ENCODE data around the gene PSG5.
"Not testable (repeated sequence)": the region's sequence is repeated elsewhere in the genome, so short reads cannot be mapped to it uniquely, and the experiment has no call there.

PSG5 gene

DNA sequence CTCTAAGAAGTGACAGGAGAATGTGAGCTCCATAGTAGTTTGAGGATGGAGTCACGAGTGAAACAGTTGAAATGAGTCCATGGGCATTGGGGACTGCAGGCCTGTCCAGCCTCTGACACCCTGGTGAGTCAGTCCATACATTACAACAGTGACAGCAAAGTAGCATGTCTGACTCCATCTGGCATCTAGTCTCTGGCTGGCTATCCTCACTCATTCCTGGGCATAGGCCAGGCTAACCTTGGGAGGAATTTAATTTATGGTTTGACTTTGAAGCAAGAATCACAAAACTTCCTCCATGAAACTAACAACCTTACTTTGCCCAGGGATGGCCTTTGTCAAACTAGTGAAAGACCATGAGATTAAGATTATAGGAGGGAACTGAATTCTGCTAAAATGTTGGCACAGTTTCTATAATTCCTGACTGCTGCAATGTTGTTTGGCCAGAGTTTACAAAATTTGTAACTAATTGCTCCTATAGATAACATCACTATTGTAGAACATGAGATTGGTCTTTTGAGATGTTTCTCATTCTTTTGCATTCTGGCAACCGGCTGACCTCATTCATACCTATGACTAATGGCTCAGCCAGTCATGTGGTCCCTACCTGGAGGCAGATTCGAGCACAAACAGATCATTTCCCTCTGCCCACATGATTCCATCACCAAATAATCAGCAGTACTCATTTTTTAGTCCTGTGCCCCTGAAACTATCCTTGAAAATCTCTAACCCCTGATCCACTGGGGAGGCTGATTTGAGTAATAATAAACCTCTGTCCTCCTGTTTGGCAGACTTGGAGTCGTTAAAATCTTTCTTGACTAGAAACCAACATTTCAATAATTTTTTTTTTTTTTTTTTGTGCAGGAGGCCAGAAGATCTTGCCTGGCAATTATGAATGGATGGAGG, 4.2 kb downstream of the PSG5 start:
- DNase-seq (ENCODE audit: low read depth, low spot score); H3K9me3 ChIP-seq (ENCODE audit: control insufficient read depth, insufficient read depth, low read length); H3K4me3 ChIP-seq (ENCODE audit: low read length); H3K4me1 ChIP-seq (ENCODE audit: control insufficient read depth, insufficient read depth, low read length); H3K36me3 ChIP-seq (ENCODE audit: control insufficient read depth, insufficient read depth, low read length); H3K27me3 ChIP-seq (ENCODE audit: control insufficient read depth, insufficient read depth, low read length); H3K27ac ChIP-seq (ENCODE audit: low read length): not testable (repeated sequence)
- WGBS (ENCODE audit: insufficient coverage, insufficient read length): no CpG with 5 or more reads among the region's 4 CpGs

DNA sequence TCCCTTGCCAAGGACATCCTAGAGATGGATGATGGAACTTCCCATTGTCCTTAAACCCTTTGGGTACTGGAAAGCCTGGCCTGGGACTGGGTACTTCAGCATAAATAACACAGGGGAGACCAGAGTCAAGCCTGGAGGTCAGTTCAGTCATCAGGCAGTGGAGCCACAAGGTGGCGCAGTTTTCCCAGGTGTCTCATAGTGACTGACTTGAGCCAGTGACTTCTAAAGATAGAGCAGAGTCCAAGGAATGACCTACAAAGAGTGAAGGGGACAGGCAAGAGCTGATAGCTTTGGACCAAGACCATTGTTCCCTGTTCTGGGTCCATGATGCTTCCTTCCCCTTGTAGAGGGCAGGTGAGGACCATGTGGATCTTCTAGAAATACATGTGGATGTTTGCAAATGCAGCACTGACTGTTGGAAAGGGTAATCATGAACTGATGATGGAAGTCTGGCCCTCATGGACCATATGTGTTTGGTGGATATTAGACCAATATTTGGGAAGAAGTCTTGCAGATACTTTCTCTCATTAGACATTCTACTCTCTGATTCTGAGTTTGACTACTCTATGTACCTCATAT, 6.7 kb downstream of the PSG5 start:
- H3K27ac ChIP-seq (ENCODE audit: low read length); H3K27me3 ChIP-seq (ENCODE audit: control insufficient read depth, insufficient read depth, low read length): not testable (repeated sequence)
- WGBS (ENCODE audit: insufficient coverage, insufficient read length): no CpG with 5 or more reads among the region's 1 CpG

DNA sequence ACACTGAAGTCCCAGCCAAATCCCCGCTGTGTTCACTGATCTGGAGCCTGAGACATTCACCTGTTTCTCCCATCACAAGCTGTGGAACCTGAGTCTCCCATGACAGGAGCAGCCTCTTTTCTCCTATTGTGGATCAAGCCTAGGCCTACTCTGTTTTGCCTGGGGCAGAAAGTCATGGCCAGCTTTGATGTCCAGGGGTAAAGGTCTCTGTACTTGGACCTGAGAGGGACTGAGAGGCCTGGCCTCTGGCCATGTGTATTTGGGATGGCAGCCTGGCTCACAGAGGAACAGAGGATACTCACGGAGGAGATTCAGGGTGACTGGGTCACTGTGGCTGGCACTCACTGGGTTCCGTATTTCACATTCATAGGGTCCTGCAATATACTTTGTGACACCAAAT, 7.8 kb downstream of the PSG5 start:
- not testable (repeated sequence) for H3K4me1 ChIP-seq (ENCODE audit: control insufficient read depth, insufficient read depth, low read length); H3K27me3 ChIP-seq (ENCODE audit: control insufficient read depth, insufficient read depth, low read length); H3K9me3 ChIP-seq (ENCODE audit: control insufficient read depth, insufficient read depth, low read length); DNase-seq (ENCODE audit: low read depth, low spot score); H3K4me3 ChIP-seq (ENCODE audit: low read length); H3K27ac ChIP-seq (ENCODE audit: low read length); H3K36me3 ChIP-seq (ENCODE audit: control insufficient read depth, insufficient read depth, low read length)
- no CpG with 5 or more reads among the region's 3 CpGs for WGBS (ENCODE audit: insufficient coverage, insufficient read length)

More for the DNA sequence above, 6.7 kb downstream of the PSG5 start:
- not testable (repeated sequence) for H3K4me3 ChIP-seq (ENCODE audit: low read length); H3K4me1 ChIP-seq (ENCODE audit: control insufficient read depth, insufficient read depth, low read length); H3K9me3 ChIP-seq (ENCODE audit: control insufficient read depth, insufficient read depth, low read length); H3K36me3 ChIP-seq (ENCODE audit: control insufficient read depth, insufficient read depth, low read length); DNase-seq (ENCODE audit: low read depth, low spot score)

DNA sequence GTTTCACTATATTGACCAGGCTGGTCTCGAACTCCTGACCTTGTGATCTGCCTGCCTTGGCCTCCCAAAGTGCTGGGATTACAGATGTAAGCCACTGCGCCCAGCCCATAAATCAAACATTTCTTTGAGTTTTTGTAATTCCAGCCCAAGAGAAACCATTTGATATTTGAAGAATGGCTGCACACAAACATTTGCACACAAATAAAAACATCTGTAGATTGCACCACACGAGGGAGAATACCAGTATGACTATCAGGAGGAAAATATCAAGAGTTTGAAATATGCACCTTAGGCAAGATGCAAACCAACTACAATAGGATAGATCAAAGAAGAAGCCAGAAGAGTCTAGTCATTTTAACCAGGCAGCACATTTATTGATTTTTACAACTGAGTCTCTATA, 20.4 kb downstream of the PSG5 start:
- DNase-seq (ENCODE audit: low read depth, low spot score); H3K27me3 ChIP-seq (ENCODE audit: control insufficient read depth, insufficient read depth, low read length); H3K4me1 ChIP-seq (ENCODE audit: control insufficient read depth, insufficient read depth, low read length); H3K9me3 ChIP-seq (ENCODE audit: control insufficient read depth, insufficient read depth, low read length); H3K36me3 ChIP-seq (ENCODE audit: control insufficient read depth, insufficient read depth, low read length); H3K27ac ChIP-seq (ENCODE audit: low read length); H3K4me3 ChIP-seq (ENCODE audit: low read length): not testable (repeated sequence)
- no CpG with 5 or more reads among the region's 3 CpGs for WGBS (ENCODE audit: insufficient coverage, insufficient read length)

DNA sequence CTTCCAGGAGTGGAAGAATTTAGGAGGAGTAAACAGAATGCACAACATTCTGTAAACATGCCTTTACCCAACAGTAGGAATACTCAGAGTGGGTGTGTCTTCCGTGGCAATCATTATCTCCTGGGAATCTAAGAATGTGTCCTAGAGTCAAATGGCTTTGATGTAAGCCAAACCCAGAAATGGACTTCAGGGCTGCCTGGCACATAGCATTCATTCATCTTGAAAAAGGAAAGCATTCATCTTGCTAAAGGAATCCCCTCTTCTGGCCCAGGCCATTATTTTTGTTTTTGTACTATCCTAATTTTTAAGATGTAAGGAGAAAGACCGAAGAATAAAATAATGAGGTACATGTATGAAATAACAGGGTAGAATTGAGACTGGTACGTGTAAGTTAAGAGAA, 23.2 kb downstream of the PSG5 start:
- H3K27ac ChIP-seq (ENCODE audit: low read length); H3K36me3 ChIP-seq (ENCODE audit: control insufficient read depth, insufficient read depth, low read length); H3K4me1 ChIP-seq (ENCODE audit: control insufficient read depth, insufficient read depth, low read length); H3K4me3 ChIP-seq (ENCODE audit: low read length); H3K27me3 ChIP-seq (ENCODE audit: control insufficient read depth, insufficient read depth, low read length); H3K9me3 ChIP-seq (ENCODE audit: control insufficient read depth, insufficient read depth, low read length); DNase-seq (ENCODE audit: low read depth, low spot score): not testable (repeated sequence)
- WGBS (ENCODE audit: insufficient coverage, insufficient read length): no CpG with 5 or more reads among the region's 3 CpGs

DNA sequence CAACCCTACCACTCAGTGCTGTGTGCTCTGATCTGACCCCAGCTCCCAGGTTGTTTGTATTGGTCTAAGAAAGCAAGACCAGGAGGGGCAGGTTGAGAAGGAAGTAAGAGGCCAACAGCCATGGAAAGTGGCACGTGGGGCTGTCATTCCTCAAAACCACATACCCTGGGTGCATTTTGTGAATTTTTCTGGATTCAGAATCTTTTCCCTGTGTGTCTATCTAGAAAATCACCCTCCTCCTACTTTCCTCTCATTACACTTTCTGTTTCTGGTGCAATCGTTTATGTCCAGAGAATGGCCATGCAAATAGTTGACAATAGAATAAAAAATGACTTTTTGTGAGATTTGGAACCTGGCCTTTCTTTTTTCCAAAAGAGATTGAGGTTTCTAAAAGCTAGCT, 24.1 kb downstream of the PSG5 start:
- not testable (repeated sequence) for H3K4me1 ChIP-seq (ENCODE audit: control insufficient read depth, insufficient read depth, low read length); H3K27ac ChIP-seq (ENCODE audit: low read length); H3K4me3 ChIP-seq (ENCODE audit: low read length); H3K9me3 ChIP-seq (ENCODE audit: control insufficient read depth, insufficient read depth, low read length); H3K27me3 ChIP-seq (ENCODE audit: control insufficient read depth, insufficient read depth, low read length); H3K36me3 ChIP-seq (ENCODE audit: control insufficient read depth, insufficient read depth, low read length); DNase-seq (ENCODE audit: low read depth, low spot score)
- no CpG with 5 or more reads among the region's 2 CpGs for WGBS (ENCODE audit: insufficient coverage, insufficient read length)

DNA sequence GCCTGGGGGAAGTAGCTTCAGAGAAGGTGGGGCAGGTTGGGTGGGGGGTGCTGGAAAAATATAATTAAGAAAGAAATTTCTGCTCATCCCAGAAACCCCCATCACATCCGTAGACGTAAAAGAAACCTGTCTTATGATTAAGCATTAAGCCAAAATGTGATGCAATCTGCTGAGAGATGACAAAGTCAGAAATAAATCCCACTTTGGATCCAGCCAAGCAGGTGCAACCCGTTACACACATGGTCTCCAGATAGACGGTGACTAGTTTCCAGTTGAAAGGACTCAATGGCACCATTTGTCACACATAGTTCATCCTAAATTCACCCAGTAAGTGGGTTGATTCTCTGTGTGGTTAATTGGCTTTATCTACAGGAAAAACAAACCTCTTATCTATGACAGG, 34.1 kb downstream of the PSG5 start:
- Histone ChIP-seq H3K4me3 (ENCODE audit: low read length) (no peak overlapping the region), H3K9me3 (ENCODE audit: control insufficient read depth, insufficient read depth, low read length) (peaks cover 7% of the 10 kb centered on the region), H3K27ac (ENCODE audit: low read length) (no peak overlapping the region)

DNA sequence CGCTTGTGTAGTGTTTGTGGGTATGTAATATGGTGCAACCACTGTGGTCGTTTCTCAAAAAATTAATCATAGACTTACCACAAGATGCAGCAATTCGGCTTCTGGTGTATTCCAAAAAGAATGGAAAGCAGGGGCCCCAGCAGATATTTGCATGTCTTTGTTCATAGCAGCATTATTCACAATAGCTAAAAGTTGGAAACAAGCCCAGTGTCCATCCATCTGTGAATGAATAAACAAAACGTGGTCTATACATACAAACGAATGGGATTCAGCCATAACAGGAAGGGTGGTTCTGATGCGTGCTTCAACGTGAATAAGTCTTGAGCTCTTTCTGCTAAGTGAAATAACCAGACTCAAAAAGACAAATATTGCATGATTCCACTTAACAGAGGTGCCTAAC, 36.5 kb downstream of the PSG5 start:
- not testable (repeated sequence) for H3K27ac ChIP-seq (ENCODE audit: low read length); H3K4me3 ChIP-seq (ENCODE audit: low read length); H3K4me1 ChIP-seq (ENCODE audit: control insufficient read depth, insufficient read depth, low read length); H3K36me3 ChIP-seq (ENCODE audit: control insufficient read depth, insufficient read depth, low read length); H3K9me3 ChIP-seq (ENCODE audit: control insufficient read depth, insufficient read depth, low read length); DNase-seq (ENCODE audit: low read depth, low spot score); H3K27me3 ChIP-seq (ENCODE audit: control insufficient read depth, insufficient read depth, low read length)
- no CpG with 5 or more reads among the region's 7 CpGs for whole genome bisulfite sequencing (ENCODE audit: insufficient coverage, insufficient read length)

More for the DNA sequence above, 34.1 kb downstream of the PSG5 start:
- Histone ChIP-seq H3K27me3 (ENCODE audit: control insufficient read depth, insufficient read depth, low read length) (no peaks in the 10 kb centered on the region), H3K36me3 (ENCODE audit: control insufficient read depth, insufficient read depth, low read length) (no peaks in the 10 kb centered on the region), H3K4me1 (ENCODE audit: control insufficient read depth, insufficient read depth, low read length) (no peaks in the 10 kb centered on the region)
- WGBS (ENCODE audit: insufficient coverage, insufficient read length): no CpG with 5 or more reads among the region's 4 CpGs
- no peak for DNase-seq (ENCODE audit: low read depth, low spot score)

DNA sequence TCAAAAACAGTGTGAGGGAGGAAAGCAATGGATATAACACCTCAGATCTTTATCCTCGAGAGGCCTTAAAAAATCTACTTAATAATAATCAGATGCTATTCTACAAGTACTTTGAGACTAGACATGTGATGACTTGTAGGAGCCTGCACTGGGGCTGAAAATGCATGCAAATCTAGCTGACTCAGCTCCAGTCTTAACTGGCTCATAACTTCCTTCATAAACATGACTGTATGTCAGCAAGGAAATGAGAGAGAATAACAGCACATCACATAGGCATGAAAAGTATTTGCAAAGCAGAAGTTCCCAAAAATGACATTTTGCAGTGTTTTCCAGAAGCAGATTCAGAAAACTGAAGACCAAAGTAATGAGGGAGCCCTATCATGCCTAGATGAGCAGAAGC, 38.1 kb downstream of the PSG5 start:
- peaks cover 3% of the 10 kb centered on the region for H3K9me3 ChIP-seq (ENCODE audit: control insufficient read depth, insufficient read depth, low read length)
- no CpG with 5 or more reads among the region's 1 CpG for WGBS (ENCODE audit: insufficient coverage, insufficient read length)
- H3K36me3 ChIP-seq (ENCODE audit: control insufficient read depth, insufficient read depth, low read length): no peaks in the 10 kb centered on the region
- no peaks in the 10 kb centered on the region for H3K27me3 ChIP-seq (ENCODE audit: control insufficient read depth, insufficient read depth, low read length)
- H3K4me1 ChIP-seq (ENCODE audit: control insufficient read depth, insufficient read depth, low read length): no peaks in the 10 kb centered on the region
- no peak overlapping the region for H3K27ac ChIP-seq (ENCODE audit: low read length)
- no peak overlapping the region for H3K4me3 ChIP-seq (ENCODE audit: low read length)
- DNase-seq (ENCODE audit: low read depth, low spot score): no peak

DNA sequence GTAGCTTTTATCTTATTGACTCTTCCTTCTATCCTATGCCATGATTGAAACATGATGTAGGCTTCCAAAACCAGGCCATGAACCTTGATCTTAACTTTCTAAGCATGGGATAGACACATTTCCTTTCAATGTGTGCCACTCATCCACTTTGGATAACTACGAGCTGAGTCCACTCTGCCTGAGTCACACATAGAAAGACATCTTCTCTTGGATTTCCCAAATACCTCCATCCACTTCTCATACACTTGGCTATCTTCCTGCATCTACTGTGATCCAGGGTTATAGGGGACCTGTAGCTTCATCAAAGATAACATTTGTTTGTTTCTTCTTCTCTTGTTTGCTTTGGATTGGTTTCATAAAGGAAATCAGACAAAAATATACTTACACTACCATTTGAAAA, 44.6 kb downstream of the PSG5 start:
- not testable (repeated sequence) for DNase-seq (ENCODE audit: low read depth, low spot score)

DNA sequence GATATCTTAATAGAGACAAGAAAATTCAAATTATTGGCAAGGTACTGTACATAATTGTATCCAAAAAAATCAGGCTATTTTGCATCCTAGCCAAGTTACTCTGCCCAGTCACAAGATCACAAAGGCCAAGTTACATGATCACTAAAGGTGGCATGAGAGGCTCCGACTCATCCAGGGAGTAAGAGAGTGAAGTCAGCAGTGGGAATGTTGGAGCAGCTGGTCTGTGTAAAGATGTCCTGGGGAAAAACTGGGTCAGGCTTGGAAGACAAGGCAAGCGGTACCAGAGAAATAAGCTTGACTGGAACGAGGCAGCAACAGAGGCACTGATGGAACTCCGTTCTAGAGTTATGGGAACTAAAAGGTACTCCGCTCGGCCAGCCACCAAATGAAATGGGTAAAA, 53.6 kb downstream of the PSG5 start:
- H3K4me3 ChIP-seq (ENCODE audit: low read length): no peak overlapping the region
- H3K4me1 ChIP-seq (ENCODE audit: control insufficient read depth, insufficient read depth, low read length): no peaks in the 10 kb centered on the region
- WGBS (ENCODE audit: insufficient coverage, insufficient read length): no CpG with 5 or more reads among the region's 6 CpGs
- no peak overlapping the region for H3K27ac ChIP-seq (ENCODE audit: low read length)
- DNase-seq (ENCODE audit: low read depth, low spot score): no peak
- H3K36me3 ChIP-seq (ENCODE audit: control insufficient read depth, insufficient read depth, low read length): no peaks in the 10 kb centered on the region
- H3K9me3 ChIP-seq (ENCODE audit: control insufficient read depth, insufficient read depth, low read length): peaks cover 4% of the 10 kb centered on the region; the same call in 1 of the 2 replicates
- no peaks in the 10 kb centered on the region for H3K27me3 ChIP-seq (ENCODE audit: control insufficient read depth, insufficient read depth, low read length)

More for the DNA sequence above, 44.6 kb downstream of the PSG5 start:
- no CpG with 5 or more reads among the region's 1 CpG for WGBS (ENCODE audit: insufficient coverage, insufficient read length)
- H3K27ac ChIP-seq (ENCODE audit: low read length); H3K27me3 ChIP-seq (ENCODE audit: control insufficient read depth, insufficient read depth, low read length); H3K36me3 ChIP-seq (ENCODE audit: control insufficient read depth, insufficient read depth, low read length); H3K9me3 ChIP-seq (ENCODE audit: control insufficient read depth, insufficient read depth, low read length); H3K4me3 ChIP-seq (ENCODE audit: low read length); H3K4me1 ChIP-seq (ENCODE audit: control insufficient read depth, insufficient read depth, low read length): not testable (repeated sequence)
